ENCODE measurements around the gene CTNND1.

GRCh38 chr11:57713835-57714234, 47.8 kb upstream of the CTNND1 start:
- no peak for TF ChIP-seq CTCF (conservative IDR thresholded peaks at IDR 0.05; ENCODE audit: low read length)
- TF ChIP-seq EZH2phosphoT487 (IDR thresholded peaks at IDR 0.05; ENCODE audit: borderline replicate concordance, low read depth, low read length), result no peak
